LNCaP clone FGC (cell line): Measurements from ENCODE around the gene ADAM11.
"Not testable (repeated sequence)": the region's sequence is repeated elsewhere in the genome, so short reads cannot be mapped to it uniquely, and the experiment has no call there.

Source experiments
- DNase-seq: peaks from one replicate; pipeline ENCODE4 v3.0.0-alpha.2; 2011; ENCODE audit warnings: low read depth
- H3K4me3 ChIP-seq: 2 replicates; pipeline ENCODE4 v1.5.1; 2011; ENCODE audit warnings: mild to moderate bottlenecking, low read depth, low read length, control low read depth
- TF ChIP-seq, protein P1 (sequence below): IDR thresholded peaks from 2 replicates; pipeline ENCODE4 v1.5.1; 2012; ENCODE audit warnings: mild to moderate bottlenecking; ENCODE audit not compliant: control insufficient read depth, insufficient read depth; ENCODE audit errors: extremely low read depth

The ADAM11 gene

DNA sequence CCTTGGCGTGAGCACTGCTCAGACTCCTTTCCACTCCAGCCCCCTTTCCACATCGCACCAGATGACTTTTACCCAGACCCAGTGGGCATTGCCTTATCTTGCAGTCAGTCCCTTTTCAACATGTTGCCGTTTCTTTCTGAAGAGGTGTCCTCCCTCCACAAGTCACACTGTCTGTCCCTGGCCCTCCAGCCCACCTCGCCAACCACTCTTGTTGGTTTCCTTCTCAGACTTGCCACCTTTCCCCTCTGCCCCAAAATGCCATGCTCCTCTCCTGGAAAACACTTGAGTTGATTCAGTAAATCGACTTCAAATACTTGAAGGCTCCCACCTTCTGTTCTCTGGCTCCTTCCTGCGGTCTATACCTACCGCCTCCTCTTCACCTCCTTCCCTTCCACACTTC is 7.5 kb upstream of the ADAM11 start:
- DNase-seq, result no peak
- no peak overlapping the region for H3K4me3 ChIP-seq
- TF ChIP-seq, protein P1, sequence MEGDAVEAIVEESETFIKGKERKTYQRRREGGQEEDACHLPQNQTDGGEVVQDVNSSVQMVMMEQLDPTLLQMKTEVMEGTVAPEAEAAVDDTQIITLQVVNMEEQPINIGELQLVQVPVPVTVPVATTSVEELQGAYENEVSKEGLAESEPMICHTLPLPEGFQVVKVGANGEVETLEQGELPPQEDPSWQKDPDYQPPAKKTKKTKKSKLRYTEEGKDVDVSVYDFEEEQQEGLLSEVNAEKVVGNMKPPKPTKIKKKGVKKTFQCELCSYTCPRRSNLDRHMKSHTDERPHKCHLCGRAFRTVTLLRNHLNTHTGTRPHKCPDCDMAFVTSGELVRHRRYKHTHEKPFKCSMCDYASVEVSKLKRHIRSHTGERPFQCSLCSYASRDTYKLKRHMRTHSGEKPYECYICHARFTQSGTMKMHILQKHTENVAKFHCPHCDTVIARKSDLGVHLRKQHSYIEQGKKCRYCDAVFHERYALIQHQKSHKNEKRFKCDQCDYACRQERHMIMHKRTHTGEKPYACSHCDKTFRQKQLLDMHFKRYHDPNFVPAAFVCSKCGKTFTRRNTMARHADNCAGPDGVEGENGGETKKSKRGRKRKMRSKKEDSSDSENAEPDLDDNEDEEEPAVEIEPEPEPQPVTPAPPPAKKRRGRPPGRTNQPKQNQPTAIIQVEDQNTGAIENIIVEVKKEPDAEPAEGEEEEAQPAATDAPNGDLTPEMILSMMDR, result no peak

GRCh38 chr17:44751806-44752205 is 7.0 kb upstream of the ADAM11 start:
- TF ChIP-seq, protein P1, result no peak
- DNase-seq, result no peak
- no peak overlapping the region for H3K4me3 ChIP-seq

DNA sequence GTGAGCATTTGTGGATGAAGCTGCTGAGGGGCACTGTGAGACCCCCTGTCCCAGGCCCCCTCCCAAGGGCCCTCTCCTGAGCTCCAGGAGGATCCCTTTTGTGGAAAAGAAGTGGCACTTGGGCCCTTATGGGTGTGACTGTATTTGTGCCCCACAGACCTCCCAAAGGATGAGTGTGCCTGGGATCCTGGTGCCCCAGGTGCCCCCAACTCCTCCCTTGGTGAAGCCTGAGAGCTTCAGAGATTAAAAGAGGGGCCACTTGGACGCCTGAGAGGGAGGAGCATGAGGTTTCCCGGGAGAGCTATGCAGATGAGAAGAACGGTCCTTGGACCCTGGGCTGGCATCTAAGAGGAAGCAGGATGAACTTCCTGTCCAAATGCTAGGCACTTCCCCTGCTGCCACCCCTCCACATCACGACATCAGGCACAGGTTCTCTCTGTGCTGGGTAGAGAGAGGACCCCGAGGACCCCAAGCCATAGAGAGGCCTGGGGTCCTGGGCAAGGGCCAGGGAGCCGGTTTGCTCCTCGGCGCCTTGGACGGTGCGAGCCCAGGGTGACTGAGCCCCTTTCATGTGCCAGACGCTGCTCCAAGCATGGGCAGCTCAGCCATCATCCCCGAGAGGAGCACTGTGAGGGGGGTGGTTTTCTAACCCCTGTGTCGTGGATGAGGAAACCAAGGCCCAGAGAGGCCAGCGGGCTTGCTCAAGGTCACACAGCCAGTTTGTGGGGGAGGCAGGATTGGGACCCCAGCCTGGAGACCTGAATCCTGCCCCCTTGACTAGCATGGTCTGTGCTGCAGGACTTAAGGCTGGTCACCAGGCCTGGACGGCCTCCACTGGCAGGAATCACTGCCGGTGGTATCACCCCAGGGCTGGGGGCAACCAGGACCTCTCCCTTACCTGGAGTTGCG is 5.6 kb upstream of the ADAM11 start:
- no peak for DNase-seq

GRCh38 chr17:44754276-44754675 is 4.5 kb upstream of the ADAM11 start:
- no peak for DNase-seq
- no peak overlapping the region for H3K4me3 ChIP-seq
- TF ChIP-seq, protein P1, result no peak

More for the DNA sequence above, 5.6 kb upstream of the ADAM11 start:
- TF ChIP-seq, protein P1, result no peak
- H3K4me3 ChIP-seq, result no peak overlapping the region

DNA sequence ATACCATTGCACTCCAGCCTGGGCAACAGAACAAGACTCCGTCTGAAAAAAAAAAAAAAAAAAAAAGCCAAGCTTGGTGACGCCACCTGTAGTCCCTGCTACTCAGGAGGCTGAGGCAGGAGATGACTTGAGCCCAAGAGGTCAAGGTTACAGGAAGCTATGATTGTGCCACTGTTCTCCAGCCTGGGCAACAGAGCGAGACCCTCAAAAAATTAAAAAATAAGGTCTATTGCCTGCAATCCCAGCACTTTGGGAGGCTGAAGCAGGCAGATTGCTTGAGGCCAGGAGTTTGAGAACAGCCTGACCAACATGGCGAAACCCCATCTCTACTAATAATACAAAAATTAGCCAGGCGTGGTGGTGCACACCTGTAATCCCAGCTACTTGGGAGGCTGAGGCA is 3.6 kb upstream of the ADAM11 start:
- not testable (repeated sequence) for DNase-seq, H3K4me3 ChIP-seq

GRCh38 chr17:44757045-44757917 is 1.5 kb upstream of the ADAM11 start:
- H3K4me3 ChIP-seq, result no peak overlapping the region
- TF ChIP-seq, protein P1, result no peak
- no peak for DNase-seq

DNA sequence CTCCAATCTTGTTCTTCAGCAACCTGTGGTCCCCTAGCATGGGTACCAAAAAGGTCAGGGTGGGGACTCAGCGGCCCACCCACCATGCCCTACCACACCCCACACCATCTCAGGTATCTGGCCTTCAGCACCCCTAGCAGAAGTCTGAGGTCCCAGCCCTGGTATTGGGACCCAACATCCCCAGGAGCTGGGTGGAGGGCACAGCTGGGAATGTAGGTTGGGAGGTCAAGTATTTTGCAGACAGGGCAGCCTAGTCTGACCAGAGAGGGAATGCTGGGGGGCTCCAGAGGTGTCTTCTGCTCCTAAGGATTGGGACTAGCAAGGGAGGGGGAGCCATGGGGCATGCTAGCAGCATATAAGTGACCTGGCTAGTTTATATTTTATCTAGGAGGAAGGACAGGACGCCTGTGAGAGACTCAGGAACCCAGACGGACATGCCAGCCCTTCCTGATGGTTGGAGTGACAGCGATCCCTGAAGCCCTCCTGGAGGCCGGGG is 822 bp upstream of the ADAM11 start:
- no peak for DNase-seq
- H3K4me3 ChIP-seq, result no peak overlapping the region
- TF ChIP-seq, protein P1, result no peak
